H9 (cell line): Measurements from ENCODE around the gene CAPN8. TPM values are rescaled to one million over a fixed set of nuclear protein-coding genes. Genes with fewer than 3 reads are reported as not detected.

Experiments used
- DNase-seq: peaks from one replicate; pipeline ENCODE4 v3.0.0-alpha.2; 2017
- H2AFZ ChIP-seq: one replicate; pipeline ENCODE4 v1.6.1; 2013; ENCODE audit warnings: mild to moderate bottlenecking, low read length, control low read depth, moderate library complexity
- H2AK5ac ChIP-seq: 2 replicates; pipeline ENCODE4 v1.6.1; 2013; ENCODE audit warnings: low read length, control low read depth, mixed read lengths; ENCODE audit not compliant: insufficient read length
- H2BK120ac ChIP-seq: one replicate; pipeline ENCODE4 v1.6.1; 2013; ENCODE audit warnings: low read depth, mild to moderate bottlenecking, low read length, control low read depth, inconsistent platforms; ENCODE audit not compliant: poor library complexity, severe bottlenecking
- H2BK12ac ChIP-seq: 2 replicates; pipeline ENCODE4 v1.6.1; 2013; ENCODE audit warnings: low read length, control low read depth, mixed read lengths, low read depth; ENCODE audit not compliant: insufficient read length
- H2BK15ac ChIP-seq: 2 replicates; pipeline ENCODE4 v1.6.1; 2013; ENCODE audit warnings: low read depth, low read length, control low read depth
- H2BK20ac ChIP-seq: one replicate; pipeline ENCODE4 v1.6.1; 2013; ENCODE audit warnings: low read depth, mild to moderate bottlenecking, low read length, control low read depth, inconsistent platforms; ENCODE audit not compliant: poor library complexity, severe bottlenecking
- H2BK5ac ChIP-seq: 2 replicates; pipeline ENCODE4 v1.6.1; 2013; ENCODE audit warnings: low read length, control low read depth, mixed read lengths; ENCODE audit not compliant: insufficient read length
- H3K14ac ChIP-seq: 2 replicates; pipeline ENCODE4 v1.6.1; 2013; ENCODE audit warnings: low read length, control low read depth; ENCODE audit not compliant: insufficient read depth
- H3K18ac ChIP-seq: 2 replicates; pipeline ENCODE4 v1.6.1; 2013; ENCODE audit warnings: low read depth, mild to moderate bottlenecking, mixed read lengths, low read length, control low read depth; ENCODE audit not compliant: insufficient read length
- H3K23ac ChIP-seq: 2 replicates; pipeline ENCODE4 v1.6.1; 2013; ENCODE audit warnings: low read length, control low read depth, mixed read lengths, low read depth; ENCODE audit not compliant: insufficient read length
- H3K23me2 ChIP-seq: 2 replicates; pipeline ENCODE4 v1.6.1; 2013; ENCODE audit warnings: low read depth, mild to moderate bottlenecking, mixed read lengths, low read length, control low read depth; ENCODE audit not compliant: insufficient read length, poor library complexity, severe bottlenecking
- H3K27ac ChIP-seq: 2 replicates; pipeline ENCODE4 v1.5.1; 2013; ENCODE audit warnings: low read length, control low read depth, mixed read lengths, low read depth; ENCODE audit not compliant: insufficient read length
- H3K27me3 ChIP-seq: 2 replicates; pipeline ENCODE4 v1.6.1; 2013; ENCODE audit warnings: low read length, control low read depth, inconsistent platforms; ENCODE audit not compliant: insufficient read depth
- H3K4ac ChIP-seq: 2 replicates; pipeline ENCODE4 v1.6.1; 2013; ENCODE audit warnings: low read depth, mild to moderate bottlenecking, control low read depth, inconsistent platforms, low read length, moderate library complexity
- H3K4me1 ChIP-seq: 2 replicates; pipeline ENCODE4 v1.6.1; 2013; ENCODE audit warnings: low read length, control low read depth, inconsistent platforms; ENCODE audit not compliant: insufficient read depth
- H3K4me2 ChIP-seq: 2 replicates; pipeline ENCODE4 v1.6.1; 2013; ENCODE audit warnings: low read length, control low read depth, mixed read lengths; ENCODE audit not compliant: insufficient read length, insufficient read depth
- H3K56ac ChIP-seq: 2 replicates; pipeline ENCODE4 v1.6.1; 2013; ENCODE audit warnings: low read depth, mild to moderate bottlenecking, mixed read lengths, low read length, control low read depth; ENCODE audit not compliant: insufficient read length
- H3K79me1 ChIP-seq: 2 replicates; pipeline ENCODE4 v1.6.1; 2013; ENCODE audit warnings: low read depth, mild to moderate bottlenecking, moderate library complexity, low read length, control low read depth, inconsistent platforms; ENCODE audit not compliant: insufficient read depth, poor library complexity, severe bottlenecking
- H3K79me2 ChIP-seq: 2 replicates; pipeline ENCODE4 v1.6.1; 2013; ENCODE audit warnings: low read length, control low read depth, inconsistent platforms; ENCODE audit not compliant: insufficient read depth
- H3K9ac ChIP-seq: 2 replicates; pipeline ENCODE4 v1.6.1; 2013; ENCODE audit warnings: low read length, control low read depth, mixed read lengths; ENCODE audit not compliant: insufficient read length; ENCODE audit errors: extremely low read depth
- H3K9me3 ChIP-seq: one replicate; pipeline ENCODE4 v1.6.1; 2013; ENCODE audit warnings: low read depth, low read length, inconsistent platforms; ENCODE audit not compliant: control insufficient read depth
- H3T11ph ChIP-seq: one replicate; pipeline ENCODE4 v1.6.1; 2013; ENCODE audit warnings: mild to moderate bottlenecking, low read length, control low read depth, inconsistent platforms
- H4K20me1 ChIP-seq: one replicate; pipeline ENCODE4 v1.6.1; 2013; ENCODE audit not compliant: control insufficient read depth, insufficient read length, insufficient read depth
- H4K5ac ChIP-seq: 2 replicates; pipeline ENCODE4 v1.6.1; 2013; ENCODE audit warnings: low read depth, mild to moderate bottlenecking, mixed read lengths, low read length, control low read depth; ENCODE audit not compliant: insufficient read length
- H4K8ac ChIP-seq: replicated peaks from 2 replicates; pipeline ENCODE4 v1.6.1; 2013; ENCODE audit warnings: low read length, control low read depth, mixed read lengths, low read depth; ENCODE audit not compliant: insufficient read length
- H4K91ac ChIP-seq: 2 replicates; pipeline ENCODE4 v1.6.1; 2013; ENCODE audit warnings: low read depth, mild to moderate bottlenecking, moderate library complexity, mixed read lengths, low read length, control low read depth; ENCODE audit not compliant: insufficient read length
- H3K27ac Mint-ChIP-seq, 3 experiments: 2 replicates in 2 of 3; 3 replicates in 1 of 3; pipeline ENCODE4 v1.8.0; 2020 to 2021; ENCODE audit warnings: mixed read lengths in 3 of 3, mild to moderate bottlenecking in 1 of 3, moderate library complexity in 1 of 3
- H3K27me3 Mint-ChIP-seq: 2 replicates; pipeline ENCODE4 v1.8.0; 2021; ENCODE audit warnings: low read depth, mild to moderate bottlenecking, moderate library complexity, mixed read lengths
- H3K36me3 Mint-ChIP-seq, 3 experiments: 2 replicates in 2 of 3; 3 replicates in 1 of 3; pipeline ENCODE4 v1.8.0; 2020 to 2021; ENCODE audit warnings: low read depth in 3 of 3, mixed read lengths in 3 of 3; ENCODE audit not compliant: insufficient read depth in 1 of 3
- H3K4me1 Mint-ChIP-seq, 2 experiments: 2 replicates each; pipeline ENCODE4 v1.8.0; 2020; ENCODE audit warnings: mixed read lengths in 2 of 2
- H3K4me3 Mint-ChIP-seq, 2 experiments: 2 replicates in 1 of 2; 3 replicates in 1 of 2; pipeline ENCODE4 v1.8.0; 2020 to 2021; ENCODE audit warnings: mild to moderate bottlenecking in 2 of 2, mixed read lengths in 2 of 2, moderate library complexity in 1 of 2
- H3K9me3 Mint-ChIP-seq, 2 experiments: 2 replicates in 1 of 2; 3 replicates in 1 of 2; pipeline ENCODE4 v1.8.0; 2020; ENCODE audit warnings: mild to moderate bottlenecking in 2 of 2, mixed read lengths in 2 of 2, moderate library complexity in 1 of 2
- WGBS: extraction: QIAGEN DNeasy Blood & Tissue Kit; methylation state at CpG from one replicate; pipeline ENCODE4 v1.1.7; 2013; ENCODE audit warnings: missing lambda C conversion rate, low lambda C conversion rate, mixed read lengths; ENCODE audit not compliant: insufficient read length; ENCODE audit errors: extremely low coverage; 5-methylcytosine and 5-hydroxymethylcytosine counted together
- total RNA-seq: library from RNA; stranded (reverse); gene quantifications from 2 replicates; pipeline ENCODE4 v1.2.1, GENCODE V29; 2021
- TF ChIP-seq, protein P1 (sequence below): fragments of 200-600 bp; sonication (generic); conservative IDR thresholded peaks from 3 replicates; pipeline ENCODE4 v1.8.0; 2021; ENCODE audit warnings: antibody characterized with exemption, mild to moderate bottlenecking

CAPN8 gene
- total RNA-seq, 1 experiment from 2014 or later: not detected

DNA sequence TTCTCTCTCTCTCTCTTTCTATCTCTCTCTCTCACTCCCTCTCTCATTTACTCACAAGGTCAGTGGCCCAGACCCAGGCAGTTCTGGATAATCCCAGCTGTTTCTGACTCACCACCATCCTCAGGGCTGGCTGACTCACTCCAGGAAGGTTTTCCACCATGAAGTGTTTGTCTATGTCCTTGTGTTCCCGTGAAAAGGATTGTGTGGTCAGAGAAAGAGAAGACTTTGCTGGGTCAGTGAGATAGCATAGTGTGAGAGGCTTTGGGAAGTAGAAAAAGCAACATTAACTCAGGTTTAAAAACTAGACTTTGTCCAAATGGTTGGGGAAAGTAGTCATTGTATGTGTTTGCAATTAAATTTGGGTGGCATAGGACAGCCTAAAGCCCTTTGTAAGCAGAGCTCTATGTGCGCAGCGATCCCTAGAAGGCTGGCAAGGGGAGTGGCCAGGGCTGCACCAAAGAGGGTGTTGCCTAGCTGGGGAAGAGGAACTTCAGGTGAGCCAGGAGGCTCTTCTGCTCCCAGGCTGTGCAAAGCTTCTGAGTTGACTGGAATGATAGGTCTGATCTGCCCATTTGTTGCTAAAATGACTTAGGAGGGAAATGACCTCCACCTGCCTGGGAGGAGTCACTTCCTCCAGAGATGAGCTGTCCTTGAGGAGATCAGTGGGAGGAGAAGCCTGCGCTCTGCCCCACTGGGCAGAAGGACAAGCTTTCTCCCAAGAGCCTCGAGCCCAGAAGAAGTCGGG, 41.9 kb upstream of the CAPN8 start:
- no peak overlapping the region for H2AK5ac ChIP-seq
- no peak overlapping the region for H3K4ac ChIP-seq
- H3K79me1 ChIP-seq: no peaks in the 10 kb centered on the region
- no peak overlapping the region for H3K56ac ChIP-seq
- H2AFZ ChIP-seq: no peak overlapping the region
- Mint-ChIP-seq H3K9me3 (no peaks in the 10 kb centered on the region), H3K36me3 (no peaks in the 10 kb centered on the region), H3K27ac (no peak overlapping the region), H3K4me3 (no peak overlapping the region), H3K27me3 (peaks cover 32% of the 10 kb centered on the region), H3K4me1 (peaks cover 19 to 26% of the 10 kb centered on the region in 2 experiments)
- no peaks in the 10 kb centered on the region for H3K4me1 ChIP-seq
- no CpG with 5 or more reads among the region's 6 CpGs for WGBS
- no peak overlapping the region for H3K9ac ChIP-seq
- H4K8ac ChIP-seq: no peak overlapping the region
- no peak for DNase-seq
- no peaks in the 10 kb centered on the region for H3K9me3 ChIP-seq
- no peak overlapping the region for H4K5ac ChIP-seq
- H2BK20ac ChIP-seq: no peak overlapping the region
- no peak overlapping the region for H3K4me2 ChIP-seq
- no peak overlapping the region for H2BK12ac ChIP-seq
- H3K23me2 ChIP-seq: no peaks in the 10 kb centered on the region
- H2BK15ac ChIP-seq: no peak overlapping the region
- H2BK5ac ChIP-seq: no peak overlapping the region
- no peak overlapping the region for H3K23ac ChIP-seq
- TF ChIP-seq, protein P1, sequence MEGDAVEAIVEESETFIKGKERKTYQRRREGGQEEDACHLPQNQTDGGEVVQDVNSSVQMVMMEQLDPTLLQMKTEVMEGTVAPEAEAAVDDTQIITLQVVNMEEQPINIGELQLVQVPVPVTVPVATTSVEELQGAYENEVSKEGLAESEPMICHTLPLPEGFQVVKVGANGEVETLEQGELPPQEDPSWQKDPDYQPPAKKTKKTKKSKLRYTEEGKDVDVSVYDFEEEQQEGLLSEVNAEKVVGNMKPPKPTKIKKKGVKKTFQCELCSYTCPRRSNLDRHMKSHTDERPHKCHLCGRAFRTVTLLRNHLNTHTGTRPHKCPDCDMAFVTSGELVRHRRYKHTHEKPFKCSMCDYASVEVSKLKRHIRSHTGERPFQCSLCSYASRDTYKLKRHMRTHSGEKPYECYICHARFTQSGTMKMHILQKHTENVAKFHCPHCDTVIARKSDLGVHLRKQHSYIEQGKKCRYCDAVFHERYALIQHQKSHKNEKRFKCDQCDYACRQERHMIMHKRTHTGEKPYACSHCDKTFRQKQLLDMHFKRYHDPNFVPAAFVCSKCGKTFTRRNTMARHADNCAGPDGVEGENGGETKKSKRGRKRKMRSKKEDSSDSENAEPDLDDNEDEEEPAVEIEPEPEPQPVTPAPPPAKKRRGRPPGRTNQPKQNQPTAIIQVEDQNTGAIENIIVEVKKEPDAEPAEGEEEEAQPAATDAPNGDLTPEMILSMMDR: no peak
- H4K20me1 ChIP-seq: no peaks in the 10 kb centered on the region
- H4K91ac ChIP-seq: no peak overlapping the region
- no peaks in the 10 kb centered on the region; the same call in 1 of the 2 replicates for H3K27me3 ChIP-seq
- H3K79me2 ChIP-seq: no peaks in the 10 kb centered on the region
- no peak overlapping the region for H3K18ac ChIP-seq
- no peak overlapping the region for H3K27ac ChIP-seq
- no peak overlapping the region for H3T11ph ChIP-seq
- H2BK120ac ChIP-seq: no peak overlapping the region
- H3K14ac ChIP-seq: no peak overlapping the region
